Neutrophil (primary cell): ENCODE measurements around the gene AK4.
"Not testable (repeated sequence)": the region's sequence is repeated elsewhere in the genome, so short reads cannot be mapped to it uniquely, and the experiment has no call there.

Experiments
- H3K27ac ChIP-seq: fragments of 200-600 bp; sonication (generic); 2 replicates; pipeline ENCODE4 v1.5.1; 2016; ENCODE audit warnings: mild to moderate bottlenecking, moderate library complexity
- H3K27me3 ChIP-seq: fragments of 200-600 bp; sonication (generic); 2 replicates; pipeline ENCODE4 v1.6.0; 2016; ENCODE audit warnings: mild to moderate bottlenecking
- H3K36me3 ChIP-seq: fragments of 200-600 bp; sonication (generic); 2 replicates; pipeline ENCODE4 v1.5.1; 2017
- H3K4me1 ChIP-seq, 2 experiments: fragments of 200-600 bp in 1 of 2; sonication (generic) in 1 of 2; 1 replicate in 1 of 2; 2 replicates in 1 of 2; pipeline versions ENCODE4 v1.5.1 to v1.6.1; 2013 to 2016; ENCODE audit warnings: low read depth in 1 of 2, low read length in 1 of 2, mild to moderate bottlenecking in 1 of 2, moderate library complexity in 1 of 2; ENCODE audit not compliant: control insufficient read depth in 1 of 2, insufficient read depth in 1 of 2
- H3K4me3 ChIP-seq, 2 experiments: fragments of 200-600 bp in 1 of 2; sonication (generic) in 1 of 2; 1 replicate in 1 of 2; 2 replicates in 1 of 2; pipeline ENCODE4 v1.5.1; 2013 to 2016; ENCODE audit warnings: low read depth in 1 of 2, low read length in 1 of 2, mild to moderate bottlenecking in 1 of 2, moderate library complexity in 1 of 2
- H3K9me3 ChIP-seq: fragments of 200-600 bp; sonication (generic); 2 replicates; pipeline ENCODE4 v1.5.1; 2016
- CTCF ChIP-seq: fragments of 200-600 bp; sonication (generic); IDR thresholded peaks from 2 replicates; pipeline ENCODE4 v1.5.1; 2016; ENCODE audit warnings: antibody characterized with exemption

The AK4 gene

DNA sequence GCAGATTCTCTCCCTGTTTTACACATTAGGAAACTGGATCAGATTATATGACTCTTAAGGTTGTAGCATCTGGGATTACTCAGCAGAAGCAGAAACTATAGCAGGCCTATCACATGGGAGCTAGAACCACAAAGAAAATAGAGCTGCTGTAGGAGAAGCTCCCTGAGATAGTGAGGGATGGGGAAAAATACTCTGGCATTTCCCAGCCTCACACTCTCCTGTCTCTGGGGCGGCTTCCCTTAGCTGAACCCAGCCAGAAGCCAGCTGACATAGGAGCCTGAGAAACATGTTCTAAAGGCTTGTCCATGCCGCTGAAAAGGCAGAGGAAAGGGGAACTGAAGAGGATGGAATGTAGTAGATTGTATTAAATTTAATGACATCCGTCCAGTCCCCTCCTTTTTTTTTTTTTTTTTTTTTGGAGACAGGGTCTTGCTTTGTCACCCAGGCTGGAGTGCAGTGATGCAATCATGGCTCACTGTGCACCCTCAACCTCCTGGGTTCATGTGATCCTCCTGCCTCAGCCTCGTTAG is 84.5 kb downstream of the AK4 start:
- no peaks in the 10 kb centered on the region for H3K9me3 ChIP-seq
- no peak for TF ChIP-seq CTCF
- no peaks in the 10 kb centered on the region for H3K36me3 ChIP-seq
- H3K4me3 ChIP-seq, result no peak overlapping the region
- no peaks in the 10 kb centered on the region for H3K27me3 ChIP-seq
- no peak overlapping the region for H3K27ac ChIP-seq
- H3K4me1 ChIP-seq, result peaks cover 4 to 14% of the 10 kb centered on the region in 2 experiments

GRCh38 chr1:65233782-65234181 is 85.8 kb downstream of the AK4 start:
- no peak overlapping the region for H3K27ac ChIP-seq
- no peak for TF ChIP-seq CTCF
- H3K4me3 ChIP-seq, result no peak overlapping the region
- H3K27me3 ChIP-seq, result no peaks in the 10 kb centered on the region
- no peaks in the 10 kb centered on the region for H3K9me3 ChIP-seq
- peaks cover 4 to 14% of the 10 kb centered on the region in 2 experiments for H3K4me1 ChIP-seq
- H3K36me3 ChIP-seq, result no peaks in the 10 kb centered on the region

DNA sequence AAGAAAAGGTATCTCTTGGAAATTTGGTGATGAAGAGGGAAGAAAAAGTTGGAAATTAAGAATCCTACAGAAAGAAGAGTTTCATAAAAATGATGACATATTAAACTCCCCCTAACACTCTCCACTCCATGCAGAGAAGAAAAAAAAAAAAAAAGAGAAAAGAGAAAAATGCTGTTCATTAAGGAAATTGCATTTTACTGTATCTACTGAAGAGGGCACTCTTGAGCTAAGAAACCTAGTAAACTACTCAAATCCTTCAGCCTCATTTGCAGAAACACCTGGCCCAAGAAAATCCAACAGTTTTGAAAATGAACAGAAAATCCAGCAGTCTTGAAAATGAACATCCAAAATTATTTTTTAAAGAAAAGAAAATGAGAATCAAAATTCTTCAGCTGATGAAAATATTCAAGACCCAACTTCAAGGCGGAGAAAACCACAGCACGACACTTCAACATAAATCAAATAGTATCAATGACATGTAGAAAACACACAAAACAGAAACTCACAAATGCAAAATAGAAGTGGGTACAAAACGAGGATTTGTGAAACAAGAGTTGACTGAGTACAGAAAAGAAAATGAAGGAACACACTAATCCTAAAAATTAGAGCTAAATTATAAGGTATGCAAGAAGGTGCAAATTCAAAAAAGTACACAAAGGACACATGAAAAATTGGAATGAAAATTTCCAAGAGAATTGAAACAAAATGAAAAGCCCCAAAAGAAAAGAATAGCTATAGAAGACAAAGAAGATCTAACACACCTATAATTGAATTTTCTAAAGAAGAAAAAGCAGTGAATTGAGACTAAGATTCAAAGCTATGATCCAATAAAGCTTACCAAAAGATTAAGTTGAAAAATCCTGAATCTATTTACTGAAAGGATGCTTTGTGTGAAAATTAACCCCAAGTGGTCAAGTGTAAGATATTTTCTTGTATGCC is 88.1 kb downstream of the AK4 start:
- no peaks in the 10 kb centered on the region for H3K9me3 ChIP-seq
- peaks cover under 1 to 2% of the 10 kb centered on the region in 2 experiments for H3K4me1 ChIP-seq
- H3K27ac ChIP-seq, result no peak overlapping the region
- no peaks in the 10 kb centered on the region for H3K36me3 ChIP-seq
- no peaks in the 10 kb centered on the region for H3K27me3 ChIP-seq
- H3K4me3 ChIP-seq, result no peak overlapping the region
- no peak for TF ChIP-seq CTCF

DNA sequence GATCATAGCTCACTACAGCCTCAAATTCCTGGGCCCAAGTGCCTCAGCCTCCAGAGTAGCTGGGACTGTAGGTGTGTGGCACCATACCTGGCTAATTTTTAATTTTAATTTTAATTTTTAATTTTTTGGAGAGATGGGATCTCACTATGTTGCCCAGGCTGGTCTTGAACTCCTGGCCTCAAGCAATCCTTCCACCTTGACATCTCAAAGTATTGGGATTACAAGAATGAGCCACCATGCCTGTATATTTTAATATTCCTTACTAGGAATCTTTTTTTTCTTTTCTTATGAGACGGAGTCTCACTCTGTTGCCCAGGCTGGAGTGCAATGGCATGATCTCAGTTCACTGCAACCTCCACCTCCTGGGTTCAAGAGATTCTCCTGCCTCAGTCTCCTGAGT is 89.1 kb downstream of the AK4 start:
- H3K4me1 ChIP-seq, H3K27me3 ChIP-seq, H3K4me3 ChIP-seq, H3K9me3 ChIP-seq, H3K27ac ChIP-seq, H3K36me3 ChIP-seq: not testable (repeated sequence)

GRCh38 chr1:65237503-65237902 is 89.5 kb downstream of the AK4 start:
- Histone ChIP-seq H3K4me1 (no peaks in the 10 kb centered on the region), H3K36me3 (no peaks in the 10 kb centered on the region)
- TF ChIP-seq CTCF, result no peak

DNA sequence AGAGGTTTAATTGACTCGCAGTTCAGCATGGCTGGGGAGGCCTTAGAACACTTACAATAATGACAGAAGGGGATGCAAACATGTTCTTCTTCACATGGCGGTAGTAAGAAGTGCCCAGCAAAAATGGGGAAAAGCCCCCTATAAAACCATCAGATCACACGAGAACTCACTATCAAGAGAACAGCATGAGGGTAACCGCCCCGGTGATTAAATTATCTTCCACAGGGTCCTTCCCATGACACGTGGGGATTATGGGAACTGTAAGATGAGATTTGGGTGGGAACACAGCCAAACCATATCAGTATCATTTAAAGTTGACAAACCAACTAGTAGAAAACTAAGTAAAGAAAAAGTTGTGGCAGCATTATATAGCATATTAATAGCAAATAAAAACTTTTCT is 90.0 kb downstream of the AK4 start:
- H3K27me3 ChIP-seq, result no peaks in the 10 kb centered on the region
- no peaks in the 10 kb centered on the region for H3K36me3 ChIP-seq
- no peaks in the 10 kb centered on the region for H3K4me1 ChIP-seq
- no peak overlapping the region for H3K27ac ChIP-seq
- H3K4me3 ChIP-seq, result no peak overlapping the region
- H3K9me3 ChIP-seq, result no peaks in the 10 kb centered on the region
- TF ChIP-seq CTCF, result no peak

More at GRCh38 chr1:65237503-65237902, 89.5 kb downstream of the AK4 start:
- no peaks in the 10 kb centered on the region for H3K27me3 ChIP-seq
- H3K9me3 ChIP-seq, result no peaks in the 10 kb centered on the region
- no peak overlapping the region for H3K4me3 ChIP-seq
- H3K27ac ChIP-seq, result no peak overlapping the region
